Measurements from ENCODE around the gene MIA2.

DNA sequence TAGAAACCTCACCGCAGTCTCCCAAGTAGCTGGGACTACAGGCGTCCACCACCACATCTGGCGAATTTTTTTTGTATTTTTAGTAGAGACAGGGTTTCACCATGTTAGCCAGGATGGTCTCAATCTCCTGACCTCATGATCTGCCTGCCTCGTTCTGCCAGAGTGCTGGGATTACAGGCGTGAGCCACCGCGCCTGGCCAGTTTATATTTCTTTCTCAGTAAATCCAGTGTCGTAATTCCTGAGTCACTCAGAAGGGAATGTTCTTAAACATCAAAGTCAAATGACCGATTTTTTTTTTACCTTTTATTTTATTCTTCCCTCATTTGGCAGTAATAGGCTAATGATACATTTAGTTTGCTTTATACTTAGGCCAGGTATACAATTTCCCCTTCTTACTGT is 118.0 kb downstream of the MIA2 start:
- TF ChIP-seq ZNF140 (CRISPR knock-in tag; IDR thresholded peaks at IDR 0.05) (no peak), NFXL1 (CRISPR knock-in tag; IDR thresholded peaks at IDR 0.05) (no peak)
- TF ChIP-seq, protein P1, sequence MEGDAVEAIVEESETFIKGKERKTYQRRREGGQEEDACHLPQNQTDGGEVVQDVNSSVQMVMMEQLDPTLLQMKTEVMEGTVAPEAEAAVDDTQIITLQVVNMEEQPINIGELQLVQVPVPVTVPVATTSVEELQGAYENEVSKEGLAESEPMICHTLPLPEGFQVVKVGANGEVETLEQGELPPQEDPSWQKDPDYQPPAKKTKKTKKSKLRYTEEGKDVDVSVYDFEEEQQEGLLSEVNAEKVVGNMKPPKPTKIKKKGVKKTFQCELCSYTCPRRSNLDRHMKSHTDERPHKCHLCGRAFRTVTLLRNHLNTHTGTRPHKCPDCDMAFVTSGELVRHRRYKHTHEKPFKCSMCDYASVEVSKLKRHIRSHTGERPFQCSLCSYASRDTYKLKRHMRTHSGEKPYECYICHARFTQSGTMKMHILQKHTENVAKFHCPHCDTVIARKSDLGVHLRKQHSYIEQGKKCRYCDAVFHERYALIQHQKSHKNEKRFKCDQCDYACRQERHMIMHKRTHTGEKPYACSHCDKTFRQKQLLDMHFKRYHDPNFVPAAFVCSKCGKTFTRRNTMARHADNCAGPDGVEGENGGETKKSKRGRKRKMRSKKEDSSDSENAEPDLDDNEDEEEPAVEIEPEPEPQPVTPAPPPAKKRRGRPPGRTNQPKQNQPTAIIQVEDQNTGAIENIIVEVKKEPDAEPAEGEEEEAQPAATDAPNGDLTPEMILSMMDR (IDR thresholded peaks at IDR 0.05 in 2 of 3, conservative IDR thresholded peaks at IDR 0.05 in 1 of 3; ENCODE audit: insufficient read depth in 2 of 3, low read depth in 1 of 3, low read length in 3 of 3) = no peak
